Measurements from ENCODE around the gene HDAC11. TPM values are rescaled to one million over a fixed set of nuclear protein-coding genes. Genes with fewer than 3 reads are reported as not detected.

The HDAC11 gene
- polyA plus RNA-seq, 4 donors: 18.0 to 23.2 (median 20.2) TPM

DNA sequence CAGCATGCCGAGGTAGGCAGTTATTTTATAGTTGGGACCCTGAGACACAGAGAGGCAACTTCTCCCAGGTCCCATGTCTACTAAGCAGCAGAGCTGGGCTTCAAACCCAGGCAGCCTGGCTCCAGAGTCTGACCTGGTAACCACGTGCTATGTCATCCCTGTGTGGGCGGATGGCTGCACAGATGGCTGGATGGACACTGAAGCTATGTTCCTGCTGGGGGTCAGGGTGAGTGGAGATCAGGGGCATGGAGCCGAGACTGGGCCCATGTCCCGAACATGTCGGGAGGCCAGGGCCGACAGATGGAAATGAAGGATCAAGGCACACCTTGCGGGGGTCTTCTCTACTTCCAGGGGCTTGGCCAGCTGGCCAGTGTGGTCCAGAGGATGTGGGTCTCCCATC, 59.6 kb downstream of the HDAC11 start:
- DNase-seq (ENCODE audit: low read depth in 4 of 4, low spot score in 3 of 4): no peak

DNA sequence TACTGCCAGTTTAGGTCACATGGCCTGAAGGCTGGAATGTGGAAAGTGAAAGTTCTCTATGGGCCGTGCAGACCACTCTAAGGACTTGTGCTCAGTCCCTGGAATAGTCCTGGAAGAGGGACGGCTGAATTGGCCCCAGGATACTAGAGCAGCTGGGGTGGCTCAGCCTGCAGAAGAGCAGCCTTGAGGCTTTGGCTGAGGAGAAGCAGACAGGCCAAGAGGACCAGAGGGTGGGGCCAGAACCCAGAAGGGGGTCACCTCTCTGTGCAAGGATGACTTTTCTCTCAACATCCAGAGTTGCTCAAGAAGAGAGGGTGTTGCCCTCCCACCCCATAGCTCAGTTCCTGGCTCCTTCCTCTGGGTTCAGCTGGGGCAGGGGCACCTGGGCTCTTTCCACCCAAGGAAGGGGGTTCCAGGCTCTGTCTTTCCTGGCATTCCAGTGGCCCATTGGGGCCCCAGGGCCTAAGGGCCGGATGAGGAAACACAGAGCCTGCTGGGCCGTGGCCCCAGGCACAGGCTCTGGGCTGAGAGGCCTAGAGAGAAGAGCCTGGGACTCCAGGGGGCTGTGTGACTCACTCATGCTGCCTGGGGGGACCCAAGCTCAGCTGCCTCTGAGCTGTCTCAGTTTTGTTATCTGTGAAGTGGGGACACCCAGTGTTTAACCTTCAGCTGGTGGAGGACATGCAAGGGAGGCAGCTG, 60.3 kb downstream of the HDAC11 start:
- no peak for DNase-seq (ENCODE audit: low read depth in 4 of 4, low spot score in 3 of 4)

DNA sequence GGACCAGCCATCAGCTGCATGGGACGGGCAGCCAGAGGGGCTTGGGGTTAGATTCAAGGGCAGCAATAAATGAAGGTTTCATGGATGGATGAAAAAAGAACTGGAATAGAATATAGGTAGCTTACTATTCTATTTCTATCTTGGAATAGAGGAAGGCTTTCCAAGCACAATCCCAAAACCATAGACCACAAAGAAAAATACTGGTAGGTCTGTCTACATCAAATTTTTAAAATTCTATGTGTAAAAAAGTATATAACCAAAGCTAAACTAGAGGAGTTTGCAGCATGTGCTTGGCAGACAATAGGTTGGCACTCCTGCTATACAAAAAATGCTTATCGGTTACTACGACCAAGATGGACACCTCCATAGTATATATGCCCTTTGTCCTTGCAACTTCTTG, 61.6 kb downstream of the HDAC11 start:
- no peak for DNase-seq (ENCODE audit: low read depth in 4 of 4, low spot score in 3 of 4)

DNA sequence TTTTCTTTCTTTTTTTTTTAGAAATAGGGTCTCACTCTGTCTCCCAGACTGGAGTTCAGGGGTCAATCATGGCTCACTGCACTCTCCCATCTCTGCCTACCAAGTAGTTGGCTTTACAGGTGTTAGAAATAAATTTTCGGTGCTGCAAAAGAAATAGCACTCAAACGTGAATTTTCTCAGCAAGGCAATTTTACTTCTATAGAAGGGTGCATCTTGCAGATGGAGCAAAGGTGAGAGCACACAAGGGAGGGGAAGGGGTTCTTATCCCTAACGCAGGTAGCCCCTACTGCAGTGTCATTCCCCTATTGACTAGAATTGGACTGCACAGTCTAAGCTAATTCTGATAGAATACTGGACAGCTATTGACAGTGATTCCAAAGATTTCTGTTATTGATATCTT, 62.0 kb downstream of the HDAC11 start:
- no peak for DNase-seq (ENCODE audit: low read depth in 4 of 4, low spot score in 3 of 4)

DNA sequence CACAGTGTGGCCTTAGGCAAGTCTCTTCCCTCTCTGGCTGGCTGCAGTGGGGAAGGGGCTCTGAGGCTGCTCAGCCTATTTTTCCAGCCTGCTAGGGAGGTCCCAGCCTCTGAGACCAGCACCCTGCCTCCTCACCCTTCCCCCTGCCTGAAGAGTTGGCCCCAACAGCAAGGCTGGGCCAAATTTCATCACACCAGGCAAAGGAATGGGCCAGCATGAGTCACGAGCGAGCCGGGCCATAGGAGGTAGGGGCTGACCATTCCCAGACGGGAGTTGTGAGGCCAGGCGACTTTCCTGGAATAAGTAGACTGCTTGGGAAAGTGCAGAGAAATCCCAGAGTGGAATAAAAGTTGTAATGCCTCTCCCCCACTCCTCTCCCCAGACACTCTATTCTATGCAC, 63.1 kb downstream of the HDAC11 start:
- DNase-seq (ENCODE audit: low read depth in 4 of 4, low spot score in 3 of 4): no peak

DNA sequence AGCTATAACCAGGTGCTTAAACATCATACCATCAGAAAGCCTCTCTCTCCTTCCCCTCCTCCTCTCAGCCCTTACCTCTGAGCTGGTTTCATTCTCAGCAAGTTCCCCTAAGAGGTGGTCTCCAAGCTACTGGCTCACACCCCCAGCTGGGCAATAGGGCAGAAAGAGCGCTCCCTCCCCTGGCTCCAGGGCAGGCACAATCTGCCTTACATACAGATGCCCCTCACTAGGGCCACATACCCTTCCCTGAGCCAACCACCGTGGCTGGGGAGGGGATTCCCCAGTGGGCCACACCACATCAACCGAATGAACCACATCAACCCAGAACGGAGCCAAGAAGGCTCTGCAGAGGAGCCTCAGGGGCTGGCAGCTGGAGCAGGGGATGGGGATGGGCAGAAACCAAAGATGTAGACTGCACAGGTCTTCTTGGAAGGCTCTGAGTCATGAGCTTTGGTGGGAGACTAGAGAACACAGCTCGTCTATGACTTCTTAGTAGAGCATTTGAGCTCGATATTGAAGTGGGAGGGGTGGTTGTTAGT, 64.3 kb downstream of the HDAC11 start:
- no peak for DNase-seq (ENCODE audit: low read depth in 4 of 4, low spot score in 3 of 4)

DNA sequence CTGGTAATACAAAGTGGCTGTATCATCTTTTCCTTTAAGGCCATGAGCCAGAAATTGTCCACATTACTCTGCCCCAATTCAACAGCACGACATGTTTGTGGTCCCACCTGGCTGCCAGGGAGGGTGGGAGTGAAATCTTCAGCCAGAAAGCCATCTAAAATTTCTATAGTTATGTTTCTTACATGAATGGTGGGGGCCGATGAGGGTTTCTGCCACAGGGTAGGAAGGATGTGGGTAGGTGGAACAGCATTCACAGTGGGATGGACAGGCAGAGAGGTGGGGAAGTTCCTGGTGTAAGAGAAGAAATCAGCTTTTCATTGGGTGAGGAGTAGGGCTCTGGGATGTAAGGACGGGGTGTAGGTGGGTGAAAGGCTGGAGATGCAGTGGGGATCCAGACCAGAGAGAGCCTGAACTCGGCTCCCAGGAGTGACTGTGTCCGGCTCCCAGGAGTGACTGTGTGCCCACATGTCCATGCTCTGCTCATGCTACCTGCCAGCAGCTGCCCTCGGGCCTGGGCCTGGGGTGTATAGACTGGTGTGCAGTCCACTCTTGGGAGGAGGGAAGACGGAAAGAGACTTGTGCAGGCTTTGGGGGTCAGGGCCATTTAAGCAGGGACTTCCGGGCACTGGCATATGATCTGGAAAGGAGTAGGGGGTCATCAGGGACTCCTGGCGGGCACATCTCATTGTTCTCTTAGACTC, 65.0 kb downstream of the HDAC11 start:
- no peak for DNase-seq (ENCODE audit: low read depth in 4 of 4, low spot score in 3 of 4)

DNA sequence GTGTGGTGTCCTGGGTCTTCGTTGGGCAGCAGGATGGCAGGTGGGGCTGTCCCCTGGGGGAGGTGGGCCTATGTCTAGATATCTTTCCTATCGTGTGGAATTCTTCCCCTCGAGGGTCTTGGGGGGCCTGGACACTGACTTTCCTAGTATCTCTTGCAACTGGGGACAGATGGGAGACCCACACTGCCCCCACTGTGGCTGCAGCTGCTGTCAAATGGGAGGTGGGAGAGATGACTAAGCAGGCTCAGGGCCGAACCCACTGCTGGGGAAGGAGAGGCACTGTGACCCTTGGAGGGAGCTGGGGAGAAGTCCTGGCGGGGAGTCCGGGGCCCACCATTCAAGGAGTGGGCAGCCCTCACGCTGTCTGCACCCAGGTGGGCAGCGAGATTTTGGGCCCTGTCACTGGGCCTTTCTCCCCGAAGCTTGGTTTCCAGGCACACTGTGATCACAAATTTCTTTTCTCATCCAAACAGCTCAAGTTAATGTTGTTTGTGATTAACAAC, 65.9 kb downstream of the HDAC11 start:
- DNase-seq (ENCODE audit: low read depth in 4 of 4, low spot score in 3 of 4): no peak

DNA sequence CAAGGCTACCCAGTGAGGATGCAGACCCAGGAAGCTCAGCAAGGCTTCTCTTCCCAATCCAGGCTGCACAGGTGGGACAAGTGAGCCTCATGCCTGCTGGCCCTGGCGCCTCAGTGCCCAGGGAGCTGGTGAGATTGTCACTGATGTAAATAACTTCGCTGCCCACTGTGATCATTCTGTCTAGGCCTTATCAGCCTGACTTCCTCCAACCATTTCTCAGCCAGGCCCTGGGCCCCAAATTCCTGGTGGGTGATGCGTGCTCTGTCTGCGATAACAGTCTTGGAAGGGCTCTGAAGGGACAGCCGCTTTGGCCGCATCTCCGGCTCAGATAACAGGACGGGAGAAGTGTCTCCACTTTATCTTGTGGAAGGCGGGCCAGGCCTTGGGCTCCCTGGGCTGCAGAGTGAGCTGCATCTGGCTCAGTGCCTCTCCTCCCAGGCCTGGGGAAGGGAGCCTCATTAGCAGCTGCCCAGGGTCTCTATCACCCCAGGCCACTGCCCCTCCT, 66.6 kb downstream of the HDAC11 start:
- no peak for DNase-seq (ENCODE audit: low read depth in 4 of 4, low spot score in 3 of 4)

DNA sequence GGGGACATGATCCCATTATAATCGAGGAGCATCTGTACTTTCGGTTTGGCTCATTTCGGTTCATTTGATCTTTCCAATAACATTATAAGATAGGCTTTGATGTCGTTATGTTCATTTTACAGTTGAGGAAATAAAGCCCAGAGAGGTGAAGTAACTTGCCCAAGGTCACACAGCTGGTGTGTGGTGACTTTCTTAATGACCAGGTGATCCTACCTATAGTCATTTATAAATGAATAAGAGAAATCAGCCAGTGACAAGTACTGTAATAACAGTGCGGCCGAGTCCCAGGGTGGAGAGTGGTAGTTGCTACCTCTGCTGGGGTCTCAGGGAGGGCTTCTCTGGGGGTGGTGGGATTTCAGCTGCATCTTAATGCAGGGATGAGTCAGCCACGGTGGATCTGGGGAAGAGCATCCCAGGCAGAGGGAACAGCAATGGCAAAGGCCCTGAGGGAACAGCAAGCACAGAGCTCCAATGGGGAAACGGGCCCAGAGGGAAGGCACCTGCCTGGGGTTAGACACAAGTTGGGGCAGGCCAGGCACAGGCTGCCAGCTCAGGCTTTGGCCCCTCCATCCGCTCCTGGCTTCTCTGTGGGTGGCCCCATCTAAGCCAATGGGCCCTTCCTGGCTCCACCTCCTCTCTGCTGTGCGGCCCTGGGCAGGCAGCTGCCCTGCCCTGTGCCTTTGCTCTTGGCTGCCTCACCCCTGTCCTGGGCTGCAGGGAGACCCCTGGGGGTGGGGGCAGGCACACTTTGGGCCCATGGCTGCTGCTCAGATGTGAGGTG, 67.7 kb downstream of the HDAC11 start:
- DNase-seq (ENCODE audit: low read depth in 4 of 4, low spot score in 3 of 4): no peak

DNA sequence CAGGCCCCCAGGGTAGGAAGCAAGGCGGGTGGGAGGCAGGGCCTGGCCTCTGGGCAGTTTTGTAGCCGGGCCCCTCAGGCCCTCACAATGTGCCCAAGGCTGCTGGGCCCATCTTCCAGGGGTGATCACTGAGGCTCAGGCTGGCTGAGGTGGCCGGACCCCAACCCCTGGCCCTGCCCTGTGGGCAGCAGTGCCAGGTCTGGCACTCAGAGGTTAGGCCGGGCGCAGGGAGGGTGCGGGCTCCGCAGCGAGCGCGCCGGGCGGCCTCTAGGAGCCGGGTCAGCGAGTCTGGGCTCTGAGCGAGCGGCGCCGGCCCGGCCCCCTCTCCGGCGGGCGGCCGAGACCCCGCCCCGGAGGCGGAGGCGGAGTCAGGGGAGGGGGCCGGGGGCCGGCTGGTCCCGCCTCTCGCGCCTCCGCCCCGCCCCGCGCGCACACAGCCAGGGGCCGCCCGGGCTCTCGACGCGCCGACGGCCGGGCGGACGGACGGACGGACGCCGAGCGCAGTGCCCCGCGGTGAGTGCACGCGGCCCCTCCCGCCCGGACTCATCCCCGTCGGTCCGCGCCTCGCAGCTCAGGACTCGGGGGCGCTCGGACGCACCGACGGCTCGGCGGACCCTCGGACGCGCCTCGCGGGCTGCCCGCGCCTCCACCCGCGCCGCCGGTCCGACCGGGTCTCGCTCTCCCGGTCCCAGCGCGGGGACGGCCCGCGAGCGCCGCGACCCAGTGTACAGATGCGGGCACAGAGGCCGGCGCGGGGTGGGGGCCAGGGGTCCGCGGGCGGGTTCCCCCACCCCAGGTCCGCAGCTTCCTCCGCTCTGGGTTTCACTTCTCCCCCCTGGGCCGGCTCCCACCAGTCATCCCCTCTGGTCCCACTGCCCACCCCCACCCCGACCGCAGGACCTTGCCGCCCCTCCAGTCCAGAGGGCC, 68.9 kb downstream of the HDAC11 start, which contains the start of gene FBLN2:
Gene FBLN2 (plus strand): TSS at position 430 of the 927 bp plus-strand sequence. CDS start 21,231 bp downstream, outside the sequence.
- peak in 3 of 4 donors; percentile 33 to 51 (median 44) for DNase-seq (ENCODE audit: low read depth in 4 of 4, low spot score in 3 of 4)

DNA sequence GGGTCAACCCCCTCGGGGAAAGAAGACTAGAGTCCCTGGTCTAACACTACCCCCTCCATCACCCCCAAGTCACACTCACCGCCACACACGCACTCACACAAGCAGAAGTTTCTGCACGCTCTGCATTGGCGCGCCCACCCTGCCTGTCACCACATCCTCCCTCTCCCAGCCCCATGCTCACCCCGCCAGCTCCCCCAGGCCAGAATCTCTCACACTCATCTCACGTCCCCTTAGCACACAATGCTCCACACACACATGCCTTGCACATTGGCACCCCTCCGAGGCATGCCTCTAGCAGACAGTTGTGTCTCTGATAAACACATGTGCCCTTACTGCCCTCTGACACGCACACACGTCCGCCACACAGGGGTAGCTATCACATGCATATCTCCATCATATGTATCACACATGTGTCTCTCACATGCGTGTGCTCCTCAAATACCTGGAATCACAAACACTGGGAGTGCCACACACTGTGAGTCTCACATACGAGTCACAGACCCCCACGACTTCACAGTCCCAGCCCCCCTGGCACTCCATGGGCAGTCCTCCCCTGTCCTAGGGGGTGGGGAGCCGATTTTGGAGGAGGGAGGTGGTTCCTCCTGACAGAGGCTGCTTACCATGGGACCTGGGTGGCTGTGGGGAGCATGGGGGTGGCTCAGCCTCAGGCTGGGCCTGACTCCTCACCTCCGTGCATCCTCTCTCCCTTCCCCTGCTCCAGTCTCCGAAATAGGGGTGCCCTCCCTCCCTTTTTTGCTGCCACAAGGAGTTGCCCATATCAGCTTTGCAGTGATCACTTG, 69.7 kb downstream of the HDAC11 start:
- DNase-seq (ENCODE audit: low read depth in 4 of 4, low spot score in 3 of 4): no peak

DNA sequence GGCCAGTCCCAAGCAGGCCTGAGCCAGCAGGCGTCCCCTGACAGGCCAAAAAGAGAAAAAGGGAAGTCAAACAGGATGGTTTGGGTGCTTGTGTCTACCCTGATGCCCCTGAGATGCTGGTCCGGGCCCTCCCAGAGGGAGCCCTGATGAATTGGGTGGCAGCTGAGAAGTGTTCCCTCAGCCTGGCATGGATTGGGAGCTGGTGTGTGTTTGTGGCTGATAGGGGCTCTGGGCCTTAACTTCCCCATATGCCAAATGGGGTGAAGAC, 70.3 kb downstream of the HDAC11 start:
- no peak for DNase-seq (ENCODE audit: low read depth in 4 of 4, low spot score in 3 of 4)

DNA sequence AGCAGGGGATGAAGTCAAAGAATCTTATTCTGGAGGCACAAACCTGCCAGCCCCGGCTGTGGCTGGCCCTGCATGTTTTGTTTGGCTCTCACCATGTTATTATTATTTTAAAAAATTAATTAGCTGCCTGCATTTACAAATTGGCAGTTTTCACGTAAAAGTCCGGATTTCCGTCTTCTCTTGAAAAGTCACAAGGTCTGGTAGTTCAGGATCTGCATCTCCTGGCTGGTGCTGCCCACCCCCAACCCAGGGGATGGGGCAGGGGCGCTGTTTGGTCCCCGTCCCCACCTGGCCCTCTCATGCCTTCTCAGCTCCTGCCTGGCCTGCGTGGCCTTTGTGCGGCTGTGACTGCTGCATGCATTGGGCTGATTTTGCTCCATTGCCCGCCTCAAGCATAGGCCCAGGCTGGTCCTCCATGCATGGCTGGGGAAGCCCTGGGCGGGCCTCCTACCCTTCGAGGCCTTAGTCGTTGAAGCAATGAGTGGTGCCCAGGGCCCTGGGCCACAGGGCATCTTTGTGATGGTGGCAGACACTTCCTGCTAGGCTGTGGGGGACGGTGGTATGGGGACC, 70.8 kb downstream of the HDAC11 start:
- no peak for DNase-seq (ENCODE audit: low read depth in 4 of 4, low spot score in 3 of 4)

DNA sequence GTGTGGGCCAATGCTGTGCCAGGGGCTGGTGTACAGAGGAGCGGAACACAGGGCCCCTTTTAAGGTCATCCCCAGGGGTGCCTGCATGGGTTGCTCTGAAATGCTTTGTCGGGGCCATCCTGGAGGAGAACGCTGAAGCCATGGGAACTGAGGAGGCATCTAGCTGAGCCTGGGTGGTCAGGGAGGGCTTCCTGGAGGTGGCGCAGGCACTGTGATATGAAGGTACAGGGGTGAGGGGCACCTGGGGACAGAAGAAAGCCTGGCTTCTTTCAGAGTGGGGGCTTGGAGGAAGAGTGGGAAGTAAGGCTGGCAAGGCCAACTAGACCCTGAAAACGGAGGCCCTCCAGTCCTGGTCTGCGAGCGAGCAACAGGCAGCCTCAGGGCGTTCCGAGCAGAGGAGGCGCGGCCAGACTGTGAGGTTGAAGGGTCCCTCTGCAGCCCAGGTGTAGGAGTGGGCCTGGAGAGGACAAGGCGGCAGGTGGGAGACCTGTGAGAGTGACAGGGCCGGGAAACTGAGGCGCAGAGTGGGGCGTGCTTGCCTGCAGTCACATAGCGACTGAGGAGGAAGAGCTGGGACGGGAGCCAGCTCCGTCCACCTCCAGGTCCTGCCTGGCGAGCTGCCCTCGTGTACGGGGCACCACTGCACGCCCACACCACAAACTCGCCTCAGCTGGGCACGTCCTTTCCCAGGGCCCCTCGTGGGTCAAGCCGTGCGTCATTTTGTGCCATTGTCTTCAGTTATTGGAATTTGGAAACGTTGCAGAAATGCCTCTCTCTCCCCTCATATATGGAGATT, 72.9 kb downstream of the HDAC11 start:
- DNase-seq (ENCODE audit: low read depth in 4 of 4, low spot score in 3 of 4): no peak

DNA sequence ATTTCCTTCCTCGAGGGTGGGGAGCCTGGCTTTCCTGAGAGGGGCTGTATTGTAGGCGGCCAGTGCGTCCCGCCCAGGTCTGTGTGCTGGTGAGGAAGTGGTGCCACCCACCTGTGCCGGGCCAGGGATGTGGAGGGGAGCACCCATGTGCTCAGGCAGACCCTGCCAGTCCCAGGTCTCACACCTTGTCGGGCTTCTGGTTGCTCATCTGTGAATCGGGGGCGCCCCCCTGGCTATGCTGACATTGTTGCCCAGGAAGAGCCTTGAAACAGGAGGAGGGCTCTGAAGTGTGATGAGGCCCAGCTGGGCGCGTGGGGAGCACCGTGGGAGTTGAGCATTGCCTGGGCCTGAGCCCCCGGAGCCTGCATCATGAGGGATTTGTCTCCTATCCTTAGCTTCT, 73.6 kb downstream of the HDAC11 start:
- DNase-seq (ENCODE audit: low read depth in 4 of 4, low spot score in 3 of 4): no peak

DNA sequence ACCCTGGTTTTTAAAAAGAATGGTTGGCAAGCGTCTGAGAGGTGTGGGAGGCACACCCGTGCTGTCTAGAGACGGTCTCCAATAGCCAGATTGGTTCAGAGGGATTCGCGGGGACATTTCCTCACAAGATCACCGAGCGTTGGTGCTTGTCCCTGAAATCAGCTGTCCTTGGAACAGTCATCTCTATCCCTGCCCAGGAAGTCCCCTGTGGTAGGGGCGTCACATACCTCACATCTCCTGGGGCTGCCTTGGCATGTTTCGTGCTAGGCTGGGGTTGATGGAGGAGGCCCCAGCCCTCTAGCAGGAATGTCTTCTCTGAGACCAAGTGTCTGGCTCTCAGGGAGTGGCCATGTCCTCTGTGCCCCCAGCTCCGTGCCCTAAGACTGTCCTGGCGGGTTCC, 75.6 kb downstream of the HDAC11 start:
- no peak for DNase-seq (ENCODE audit: low read depth in 4 of 4, low spot score in 3 of 4)
